Psoas muscle (tissue), 8 donors: ENCODE results near the gene CXXC5. TPM values are rescaled to one million over a fixed set of nuclear protein-coding genes. Genes with fewer than 3 reads are reported as not detected.

Source experiments
- ATAC-seq, 4 donors: fragments of 200-7000 bp; cut with Tn5 transposase; one replicate each; pipeline ENCODE4 v1.9.1; 2020; ENCODE audit warnings: moderate library complexity in 3 of 4, mild to moderate bottlenecking in 2 of 4
- DNase-seq, 2 donors: peaks; one replicate each; pipeline ENCODE4 v3.0.0-alpha.2; 2020
- H3K27ac ChIP-seq: fragments of 200-600 bp; one replicate; pipeline ENCODE4 v1.8.0; 2022
- H3K27me3 ChIP-seq, 3 donors: fragments of 200-600 bp in 1 of 3; one replicate each; pipeline versions ENCODE4 v1.6.1 to v1.8.0; 2013 to 2022; ENCODE audit warnings: low read length in 2 of 3, mild to moderate bottlenecking in 2 of 3, moderate library complexity in 1 of 3; ENCODE audit not compliant: insufficient read depth in 3 of 3
- H3K36me3 ChIP-seq, 2 donors: fragments of 200-600 bp in 1 of 2; one replicate each; pipeline versions ENCODE4 v1.6.1 to v1.8.0; 2013 to 2022; ENCODE audit warnings: low read depth in 1 of 2, mild to moderate bottlenecking in 1 of 2, moderate library complexity in 1 of 2; ENCODE audit not compliant: insufficient read depth in 1 of 2
- H3K4me1 ChIP-seq: fragments of 200-600 bp; one replicate; pipeline ENCODE4 v1.8.0; 2022
- H3K4me3 ChIP-seq: fragments of 200-600 bp; one replicate; pipeline ENCODE4 v1.8.0; 2022; ENCODE audit warnings: mild to moderate bottlenecking
- H3K9me3 ChIP-seq: fragments of 200-600 bp; one replicate; pipeline ENCODE4 v1.8.0; 2022
- whole genome bisulfite sequencing, 3 donors: extraction: QIAGEN DNeasy Blood & Tissue Kit; methylation state at CpG; one replicate each; pipeline versions ENCODE4 v1.1.6 to v1.1.7; 2013; 5-methylcytosine and 5-hydroxymethylcytosine counted together
- intact Hi-C, 2 donors: fragments of 100-400 bp; cut with DNase I; formaldehyde crosslinking; loops; one replicate each; pipeline versions ENCODE4 v1.11.0 to v1.14.2; 2022
- polyA plus RNA-seq, 3 donors: library from polyadenylated mRNA; stranded (reverse); fragments of 200-250 nt; gene quantifications; one replicate each; pipeline ENCODE4 v1.2.3, GENCODE V29; 2013
- total RNA-seq, 4 donors: library from RNA; stranded (reverse); fragmentation: NEBNext Ultra II Directional in 2 of 4; extraction: Animal tissue kit (Norgen Biotek cat#: 25700) in 2 of 4; gene quantifications; one replicate each; pipeline versions ENCODE4 v1.2.1 to v1.2.4, GENCODE V29; 2021 to 2023
- TF ChIP-seq, protein P1 (sequence below): fragments of 200-600 bp; IDR thresholded peaks from one replicate; pipeline ENCODE4 v1.8.0; 2022; ENCODE audit warnings: antibody characterized with exemption
- donor health status: healthy with polysubstance abuse.
- donor health status: DM: no; HTN: no; CAD: no; lungs with moderate emphysema.
- donor health status: Bipolar disorder and iron deficiency.
- donor health status: healthy.
- donor health status: DM: yes; HTN: yes; CAD: no.
- donor health status: DM: no; HTN: no; CAD: no.
- donor health status: DM: no; HTN: no; CAD: no.
- donor health status: DM: yes; HTN: yes; CAD: no.

The CXXC5 gene
- total and polyA plus RNA-seq, 7 donors = 24.5 to 88.3 (median 47.2) TPM

DNA sequence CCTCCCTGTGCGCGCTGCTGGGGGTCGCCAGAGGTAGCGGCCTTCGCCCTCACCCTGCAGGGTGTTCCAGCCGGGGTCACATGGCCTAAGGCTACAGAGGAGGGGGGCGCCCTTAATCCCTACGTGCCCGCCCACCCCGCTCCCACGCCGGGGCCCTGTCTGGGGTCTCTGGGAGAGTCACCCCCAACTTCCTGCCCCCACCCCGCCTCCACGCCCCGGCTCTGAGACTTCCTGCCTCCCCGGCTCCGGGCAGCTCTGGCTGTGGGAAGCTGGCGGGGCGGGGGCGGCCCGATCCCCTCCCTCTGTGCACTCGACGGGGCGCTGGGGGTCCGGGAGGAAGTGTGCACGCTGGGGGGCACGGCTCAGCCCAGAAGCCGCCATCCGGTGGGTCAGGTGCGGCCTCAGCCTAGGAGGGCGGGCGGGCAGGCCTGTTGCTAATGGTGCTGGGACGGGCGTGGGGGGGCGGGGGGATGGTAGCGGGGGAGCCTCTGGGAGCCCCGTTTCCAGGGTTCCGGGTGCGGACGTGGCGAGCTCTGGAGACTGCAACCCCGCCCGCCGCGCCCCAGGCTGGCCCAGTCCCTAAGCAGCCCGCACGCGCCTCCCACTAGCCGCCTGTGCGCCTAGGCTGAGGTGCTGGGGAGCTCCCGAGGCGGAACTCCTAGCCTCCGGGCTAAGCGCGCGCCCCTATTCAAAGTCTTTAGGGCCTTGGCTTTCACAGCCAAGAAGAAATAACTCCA, 61.6 kb downstream of the CXXC5 start:
- no peaks in the 10 kb centered on the region for H3K36me3 ChIP-seq
- DNase-seq (peak in 1 of 2 donors; percentile 54), ATAC-seq (peak; percentile 4 to 39 (median 26))
- no peaks in the 10 kb centered on the region for H3K9me3 ChIP-seq
- peaks cover 18% of the 10 kb centered on the region for H3K4me1 ChIP-seq
- H3K27ac ChIP-seq = peak overlapping the region; percentile 55
- H3K4me3 ChIP-seq = peak overlapping the region; percentile 68
- WGBS, 3 donors = 19 to 58% (median 24%) methylated on average over 26 to 55 of the region's 56 CpGs
- TF ChIP-seq, protein P1, sequence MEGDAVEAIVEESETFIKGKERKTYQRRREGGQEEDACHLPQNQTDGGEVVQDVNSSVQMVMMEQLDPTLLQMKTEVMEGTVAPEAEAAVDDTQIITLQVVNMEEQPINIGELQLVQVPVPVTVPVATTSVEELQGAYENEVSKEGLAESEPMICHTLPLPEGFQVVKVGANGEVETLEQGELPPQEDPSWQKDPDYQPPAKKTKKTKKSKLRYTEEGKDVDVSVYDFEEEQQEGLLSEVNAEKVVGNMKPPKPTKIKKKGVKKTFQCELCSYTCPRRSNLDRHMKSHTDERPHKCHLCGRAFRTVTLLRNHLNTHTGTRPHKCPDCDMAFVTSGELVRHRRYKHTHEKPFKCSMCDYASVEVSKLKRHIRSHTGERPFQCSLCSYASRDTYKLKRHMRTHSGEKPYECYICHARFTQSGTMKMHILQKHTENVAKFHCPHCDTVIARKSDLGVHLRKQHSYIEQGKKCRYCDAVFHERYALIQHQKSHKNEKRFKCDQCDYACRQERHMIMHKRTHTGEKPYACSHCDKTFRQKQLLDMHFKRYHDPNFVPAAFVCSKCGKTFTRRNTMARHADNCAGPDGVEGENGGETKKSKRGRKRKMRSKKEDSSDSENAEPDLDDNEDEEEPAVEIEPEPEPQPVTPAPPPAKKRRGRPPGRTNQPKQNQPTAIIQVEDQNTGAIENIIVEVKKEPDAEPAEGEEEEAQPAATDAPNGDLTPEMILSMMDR = no peak
- intact Hi-C loops = loop anchor here (5.0 kb wide), 2 partner anchors 38 to 48 kb away; no protein-coding TSS in a partner anchor
- peaks cover 0 to 15% (median 2%) of the 10 kb centered on the region in 3 donors for H3K27me3 ChIP-seq

DNA sequence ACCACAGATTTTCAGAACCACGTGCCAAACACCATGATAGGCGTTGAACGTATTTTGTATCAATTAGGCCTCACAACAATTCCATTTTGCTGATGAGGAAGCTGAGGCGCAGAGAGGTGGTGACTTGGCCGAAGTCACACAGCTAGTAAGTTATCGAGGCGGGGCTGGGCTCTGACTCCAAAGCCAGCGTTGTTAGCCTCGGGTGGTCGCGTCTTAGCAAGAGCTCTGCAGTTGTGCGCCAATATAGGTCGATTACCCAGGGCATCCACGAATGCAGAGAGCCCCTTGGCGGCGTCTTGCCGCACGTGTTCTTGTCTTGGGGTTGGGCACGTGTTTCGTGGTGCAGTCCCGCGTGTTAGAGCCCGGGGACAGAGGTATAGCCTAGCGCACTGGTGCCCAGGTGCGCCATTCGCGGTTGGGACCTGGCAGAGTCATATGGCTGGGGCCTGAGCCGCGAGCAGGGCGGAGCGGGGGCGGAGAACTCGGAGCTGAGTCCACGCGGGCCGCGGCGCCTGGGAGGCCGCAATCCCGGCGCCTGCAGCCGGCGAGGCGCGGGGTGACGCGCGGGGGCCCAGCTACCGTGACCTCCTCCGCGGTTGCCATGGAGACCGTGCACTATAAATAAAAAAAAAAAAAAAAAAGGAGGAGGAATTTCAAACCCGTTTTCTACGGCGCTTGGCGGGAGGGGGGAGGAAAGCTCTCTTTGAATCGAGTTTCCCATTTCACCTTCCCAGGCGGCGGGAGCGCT, 62.3 kb downstream of the CXXC5 start:
- H3K4me3 ChIP-seq = peak overlapping the region; percentile 68
- 9 to 16% (median 12%) methylated on average over 56 to 60 of the region's 60 CpGs for WGBS, 3 donors
- peak overlapping the region; percentile 16 for H3K27ac ChIP-seq
- peaks cover 0 to 15% (median 2%) of the 10 kb centered on the region in 3 donors for H3K27me3 ChIP-seq
- TF ChIP-seq, protein P1 = no peak
- intact Hi-C loops = loop anchor here (5.0 kb wide), 2 partner anchors 37 to 47 kb away; no protein-coding TSS in a partner anchor
- DNase-seq (peak in 1 of 2 donors; percentile 44), ATAC-seq (peak; percentile 24 to 63 (median 60))
- H3K4me1 ChIP-seq = peaks cover 18% of the 10 kb centered on the region
- H3K36me3 ChIP-seq = no peaks in the 10 kb centered on the region
- H3K9me3 ChIP-seq = no peaks in the 10 kb centered on the region

DNA sequence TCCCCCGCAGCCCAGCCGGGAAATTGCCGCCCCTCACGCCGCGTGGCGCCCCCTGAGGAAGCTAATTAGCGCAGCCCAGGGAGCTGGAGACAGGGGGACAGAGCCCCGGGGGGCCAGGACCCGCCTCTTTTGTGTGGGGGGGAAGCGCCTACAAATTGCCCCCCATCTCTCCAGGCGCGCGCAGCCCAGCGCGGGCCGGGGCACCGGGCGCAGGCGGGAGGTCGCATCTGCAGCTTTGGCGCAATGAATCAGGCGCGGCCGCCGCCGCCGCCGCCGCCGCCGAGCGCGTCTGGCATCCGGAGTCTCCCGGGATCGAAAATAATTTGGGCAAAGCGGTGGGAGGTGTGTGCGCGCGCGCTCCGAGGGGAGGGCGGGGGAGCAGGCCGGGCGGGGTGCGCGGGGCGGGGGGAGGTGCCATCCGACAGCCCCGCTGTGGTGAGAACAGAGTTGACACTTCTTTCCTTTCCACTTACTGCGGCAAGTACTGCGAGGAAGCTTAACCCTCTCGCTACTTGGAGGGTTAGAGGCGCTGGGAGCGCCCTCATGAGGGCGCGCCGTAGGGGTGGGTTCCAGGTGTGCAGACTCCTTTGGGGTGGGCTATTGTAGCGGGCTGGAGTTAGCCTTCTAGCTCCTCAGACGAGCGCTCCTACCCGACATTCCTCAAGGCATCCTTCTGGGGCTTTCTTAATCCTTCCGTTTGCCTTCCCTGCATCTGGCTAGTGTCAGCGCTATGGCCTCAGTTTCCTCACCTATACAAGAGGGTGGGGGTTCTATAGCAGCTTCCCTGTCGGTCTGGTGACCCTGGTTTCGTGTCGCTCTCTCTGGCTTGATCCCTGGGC, 63.1 kb downstream of the CXXC5 start:
- ATAC-seq (peak; percentile 14 to 55 (median 40)), DNase-seq (peak; percentile 47 to 65)
- Histone ChIP-seq H3K27ac (no peak overlapping the region), H3K9me3 (no peaks in the 10 kb centered on the region), H3K4me3 (peak overlapping the region; percentile 68), H3K4me1 (peaks cover 18% of the 10 kb centered on the region), H3K36me3 (no peaks in the 10 kb centered on the region), H3K27me3 (peaks cover 0 to 15% (median 2%) of the 10 kb centered on the region in 3 donors)
- intact Hi-C loops = loop anchor here (5.0 kb wide), 2 partner anchors 36 to 46 kb away; no protein-coding TSS in a partner anchor
- 2 to 4% (median 4%) methylated on average over 43 to 68 of the region's 68 CpGs for WGBS, 3 donors
- TF ChIP-seq, protein P1 = peak; percentile 4

DNA sequence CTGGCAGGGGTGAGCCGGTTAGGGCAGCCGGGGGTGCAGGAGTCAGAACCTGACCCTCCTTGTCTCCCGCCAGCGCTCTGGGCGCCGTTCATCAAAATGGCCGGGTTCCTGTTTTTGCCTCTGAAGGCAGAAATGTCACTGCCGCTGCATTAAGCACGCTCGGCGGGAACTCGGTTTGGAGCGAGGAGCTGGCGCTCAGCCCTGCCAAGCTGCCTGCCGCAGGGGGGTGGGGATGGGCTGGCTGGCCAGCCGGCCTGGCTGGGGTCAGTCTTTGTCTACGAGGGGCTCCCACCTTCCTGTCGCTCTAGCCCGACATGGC, 63.7 kb downstream of the CXXC5 start:
- intact Hi-C loops = loop anchor here (5.0 kb wide), 2 partner anchors 35 to 45 kb away; no protein-coding TSS in a partner anchor

More for the DNA sequence above, 63.7 kb downstream of the CXXC5 start:
- no peaks in the 10 kb centered on the region for H3K36me3 ChIP-seq
- TF ChIP-seq, protein P1 = no peak
- no peaks in the 10 kb centered on the region for H3K9me3 ChIP-seq
- H3K27me3 ChIP-seq = peaks cover 0 to 15% (median 2%) of the 10 kb centered on the region in 3 donors
- H3K4me1 ChIP-seq = peaks cover 18% of the 10 kb centered on the region
- DNase-seq (peak in 1 of 2 donors; percentile 61), ATAC-seq (peak in 1 of 4 donors; percentile 3)
- WGBS, 3 donors = 32 to 37% (median 34%) methylated on average over 19 of the region's 19 CpGs
- no peak overlapping the region for H3K27ac ChIP-seq
- peak overlapping the region; percentile 68 for H3K4me3 ChIP-seq
